Dermis blood vessel endothelial cell (primary cell): ENCODE measurements around the gene SLC25A53. TPM values are rescaled to one million over a fixed set of nuclear protein-coding genes. Genes with fewer than 3 reads are reported as not detected.
A peak's percentile ranks its signal among the peaks of the same experiment; 100 is the strongest.
"Not testable (repeated sequence)": the region's sequence is repeated elsewhere in the genome, so short reads cannot be mapped to it uniquely, and the experiment has no call there.

Source experiments
- DNase-seq: peaks from one replicate; pipeline ENCODE4 v3.0.0; 2010
- total RNA-seq: library from RNA; depleted of rRNA; stranded (reverse); fragments of >200 nt; gene quantifications from 2 replicates; pipeline ENCODE4 v1.2.3, GENCODE V29; 2014

SLC25A53 gene
- total RNA-seq, 1 donor from 2014 or later, result 5.3 TPM

DNA sequence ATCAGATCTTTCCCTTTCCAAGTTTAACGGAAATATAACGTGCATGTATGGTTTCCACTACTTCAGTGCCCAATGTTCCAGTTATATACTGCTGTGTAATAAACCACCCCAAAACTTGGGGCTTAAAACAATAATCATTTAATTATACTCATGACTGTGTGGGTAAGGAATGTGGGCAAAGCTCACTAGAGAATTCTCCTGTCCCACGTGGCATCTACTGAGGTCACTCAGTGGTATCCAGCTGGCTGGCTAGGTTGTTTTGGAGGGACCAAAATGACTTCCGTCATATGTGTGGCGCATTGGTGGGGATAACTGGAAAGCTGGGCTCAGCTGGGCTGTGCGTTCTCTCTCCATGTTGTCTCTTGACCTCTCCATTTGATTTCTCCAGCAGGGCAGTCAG, 26.0 kb downstream of the SLC25A53 start:
- DNase-seq, result no peak

DNA sequence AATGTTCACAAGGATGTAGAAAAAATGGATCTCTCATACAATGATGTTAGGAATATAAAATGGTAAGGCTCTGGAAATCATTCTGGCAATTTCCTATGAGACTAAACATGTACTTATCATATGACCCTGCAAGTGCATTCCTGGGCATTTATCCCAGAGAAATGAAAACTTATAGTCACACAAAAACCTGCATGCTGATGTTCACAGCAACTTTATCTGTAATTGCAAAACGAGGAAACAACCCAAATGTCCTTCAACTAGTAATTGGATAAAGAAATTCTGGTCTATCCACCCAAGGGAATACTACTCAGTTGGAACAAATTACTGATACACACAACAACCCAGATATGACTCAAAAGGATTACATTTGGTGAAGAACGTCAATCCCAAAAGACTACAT, 30.0 kb downstream of the SLC25A53 start:
- DNase-seq, result no peak

DNA sequence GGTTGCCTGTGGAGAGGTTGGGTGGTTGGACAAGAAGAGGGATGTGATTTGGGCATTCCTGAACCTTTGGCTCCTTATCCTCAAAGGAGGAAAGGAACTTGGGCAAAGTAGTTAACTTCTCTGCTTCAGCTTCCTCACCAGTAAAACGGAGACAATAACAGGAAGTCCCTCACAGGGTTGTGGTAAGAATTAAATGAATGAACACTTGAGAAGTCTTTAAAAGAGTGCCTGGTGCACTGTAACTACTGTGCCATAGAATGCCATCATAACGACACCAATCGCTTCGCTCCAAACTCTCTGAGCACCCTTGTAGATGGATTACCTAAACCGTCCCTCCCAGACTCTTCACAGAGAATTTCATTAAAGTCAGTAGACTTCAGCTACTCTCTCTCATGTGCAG, 34.0 kb downstream of the SLC25A53 start:
- DNase-seq, result peak; percentile 38

DNA sequence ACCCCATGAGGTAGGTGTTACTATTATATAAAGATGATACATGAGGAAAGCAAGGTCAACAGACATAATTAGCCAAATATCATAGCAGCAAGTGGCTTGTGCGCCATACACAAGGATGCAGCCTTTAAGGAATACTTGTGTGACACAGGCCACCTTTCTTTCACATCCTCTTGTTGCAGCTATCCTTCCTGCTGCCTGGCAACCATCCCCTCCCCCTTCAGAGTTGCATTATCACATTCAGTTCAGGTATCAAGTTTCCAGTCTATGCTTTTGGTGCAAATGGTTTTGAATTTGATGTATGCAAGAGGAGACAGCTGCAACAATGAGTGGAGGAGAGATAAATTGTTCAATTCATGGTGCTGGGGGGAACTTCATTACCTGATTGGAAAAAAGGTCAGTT, 38.0 kb downstream of the SLC25A53 start:
- no peak for DNase-seq

DNA sequence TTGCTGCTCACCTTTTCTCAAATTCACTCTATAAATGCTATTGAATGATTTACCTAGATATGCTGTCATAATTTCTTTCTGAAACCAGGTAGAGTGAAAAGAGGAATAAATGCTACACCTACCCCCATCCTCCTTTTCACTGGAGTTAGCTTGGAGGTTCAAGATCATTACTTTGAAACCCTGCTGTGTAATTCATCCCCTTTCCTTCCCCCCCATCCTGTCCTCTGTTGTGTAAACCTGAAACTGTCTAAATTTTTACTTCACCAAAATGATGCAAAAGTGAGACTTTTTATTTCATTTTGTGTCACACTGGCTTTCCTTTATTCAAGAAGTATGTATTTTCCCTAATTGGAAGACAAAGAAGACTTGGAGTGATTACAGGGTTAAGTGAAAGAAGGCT, 39.0 kb downstream of the SLC25A53 start:
- DNase-seq, result no peak

DNA sequence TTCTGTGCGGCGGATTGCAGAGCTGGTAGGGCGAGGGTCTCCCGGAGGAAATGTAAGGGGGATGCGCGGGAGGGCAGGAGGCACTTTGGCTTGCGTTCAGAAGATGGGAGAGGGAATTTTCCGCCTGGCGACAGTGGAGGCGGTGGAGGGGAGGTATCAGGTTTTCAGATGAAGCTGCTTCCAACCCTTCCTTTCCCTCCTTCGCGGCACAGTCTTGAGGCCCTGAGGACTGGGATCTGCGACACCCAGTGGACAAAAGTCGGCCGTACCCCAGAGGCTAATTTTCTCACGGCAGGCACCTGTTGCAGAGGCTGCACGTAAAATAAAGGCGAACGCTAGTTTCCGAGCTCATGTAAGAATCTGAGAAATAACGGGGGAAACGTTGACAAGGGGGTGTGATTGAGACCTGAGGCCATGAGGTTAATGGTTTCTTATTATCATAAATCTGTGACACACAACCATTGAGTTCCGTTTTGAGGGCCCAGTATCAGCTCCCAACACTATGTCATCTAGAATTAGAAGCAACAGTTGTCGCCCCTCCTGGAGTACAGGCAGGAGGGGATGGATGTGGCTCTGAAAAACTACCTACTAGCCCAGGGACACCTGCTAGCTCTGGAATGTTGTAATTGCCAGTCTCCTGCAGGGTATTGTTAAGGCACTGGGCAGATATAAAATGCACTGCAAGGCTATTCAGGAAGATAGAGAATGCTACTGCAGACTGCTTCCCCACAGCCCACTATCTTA, 43.4 kb downstream of the SLC25A53 start:
- peak; percentile 65 for DNase-seq

DNA sequence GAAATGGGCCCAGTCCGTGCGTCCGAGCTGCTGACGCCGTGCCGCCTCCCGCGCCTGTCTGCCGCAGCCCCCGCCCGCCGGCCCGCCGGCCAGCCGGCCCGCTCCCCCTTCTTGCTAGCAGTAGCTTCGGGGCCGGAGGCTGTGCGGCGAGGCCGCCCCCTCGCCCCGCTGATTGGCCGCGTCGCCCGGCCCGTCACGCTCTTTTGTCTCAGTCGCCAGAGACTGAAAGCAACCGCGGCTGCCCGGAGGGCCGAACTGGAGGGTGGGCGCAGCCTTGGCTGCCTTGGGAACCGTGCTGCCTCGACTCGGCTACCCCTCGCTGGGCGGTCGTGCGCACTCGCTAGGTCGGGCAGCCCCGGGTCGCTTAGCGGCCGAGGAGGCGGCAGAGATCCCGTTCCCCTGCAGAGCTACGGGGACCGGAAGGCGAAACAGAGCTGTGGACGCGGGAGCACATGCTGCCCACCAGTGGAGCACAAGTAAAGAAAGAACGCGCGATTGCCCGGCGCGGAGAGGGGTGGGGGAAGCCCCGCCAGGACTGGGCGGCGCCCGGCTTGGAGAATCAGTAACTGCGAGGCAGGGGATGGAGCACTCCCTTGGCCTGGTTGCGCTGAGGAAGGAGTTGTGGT, 44.4 kb downstream of the SLC25A53 start, which contains the start of gene ZCCHC18:
Gene ZCCHC18 (plus strand): TSS at position 198 of the 626 bp plus-strand sequence. CDS start 1,589 bp downstream, outside the sequence.
- DNase-seq, result peak; percentile 71

DNA sequence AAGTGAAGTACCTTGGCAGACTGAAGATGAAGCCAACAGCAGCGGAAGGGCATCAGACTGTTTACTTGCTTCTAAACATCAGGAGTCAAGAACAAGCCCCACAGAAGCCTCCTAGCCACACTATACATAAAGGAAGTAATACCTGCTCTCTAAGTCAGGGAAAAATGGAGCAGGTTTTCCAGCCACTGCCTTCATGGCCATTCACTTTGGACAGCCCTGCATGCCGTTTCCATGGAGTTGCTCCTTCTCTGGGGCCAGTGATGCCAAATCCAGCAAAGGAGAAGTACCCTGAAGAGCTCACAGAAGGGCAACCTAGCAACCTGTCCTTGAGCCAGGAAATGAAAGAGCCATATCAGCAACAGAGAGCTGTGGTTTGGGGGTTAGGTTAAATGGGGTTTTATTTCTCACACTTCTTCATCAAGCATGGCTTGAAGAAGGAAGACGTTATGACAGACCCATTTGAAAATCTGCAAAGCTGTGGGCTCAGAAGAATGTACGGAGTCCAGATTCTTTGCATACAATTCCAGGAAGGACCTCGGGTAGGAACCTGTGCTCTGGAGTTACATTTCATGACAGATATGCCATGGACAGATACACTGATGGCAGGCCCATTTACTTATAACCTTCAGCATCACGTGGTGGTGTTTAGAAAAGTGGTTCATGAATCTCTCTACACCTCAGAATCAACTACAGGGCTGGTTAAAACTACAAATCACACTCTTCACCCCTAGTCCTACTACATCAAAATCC, 46.1 kb downstream of the SLC25A53 start:
- not testable (repeated sequence) for DNase-seq

DNA sequence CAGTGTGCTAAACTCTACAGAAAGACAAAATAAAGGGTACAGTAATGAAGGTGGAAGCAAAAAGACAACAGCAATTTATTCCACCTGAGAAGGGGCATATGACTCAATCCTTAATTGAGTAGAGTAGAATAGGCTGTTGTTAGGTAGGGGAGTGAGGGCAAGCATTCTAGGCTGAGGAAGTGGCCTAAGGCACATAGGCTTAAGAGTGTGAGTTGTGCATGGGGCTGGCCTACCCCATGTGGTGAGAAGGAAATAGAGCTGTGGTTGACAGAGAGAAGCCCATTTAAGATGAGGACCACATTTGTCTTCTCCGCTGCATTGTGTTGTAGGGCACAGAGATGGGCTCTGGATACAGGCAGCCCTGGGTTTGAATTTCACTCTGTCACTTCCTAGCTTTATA, 47.9 kb downstream of the SLC25A53 start:
- no peak for DNase-seq

DNA sequence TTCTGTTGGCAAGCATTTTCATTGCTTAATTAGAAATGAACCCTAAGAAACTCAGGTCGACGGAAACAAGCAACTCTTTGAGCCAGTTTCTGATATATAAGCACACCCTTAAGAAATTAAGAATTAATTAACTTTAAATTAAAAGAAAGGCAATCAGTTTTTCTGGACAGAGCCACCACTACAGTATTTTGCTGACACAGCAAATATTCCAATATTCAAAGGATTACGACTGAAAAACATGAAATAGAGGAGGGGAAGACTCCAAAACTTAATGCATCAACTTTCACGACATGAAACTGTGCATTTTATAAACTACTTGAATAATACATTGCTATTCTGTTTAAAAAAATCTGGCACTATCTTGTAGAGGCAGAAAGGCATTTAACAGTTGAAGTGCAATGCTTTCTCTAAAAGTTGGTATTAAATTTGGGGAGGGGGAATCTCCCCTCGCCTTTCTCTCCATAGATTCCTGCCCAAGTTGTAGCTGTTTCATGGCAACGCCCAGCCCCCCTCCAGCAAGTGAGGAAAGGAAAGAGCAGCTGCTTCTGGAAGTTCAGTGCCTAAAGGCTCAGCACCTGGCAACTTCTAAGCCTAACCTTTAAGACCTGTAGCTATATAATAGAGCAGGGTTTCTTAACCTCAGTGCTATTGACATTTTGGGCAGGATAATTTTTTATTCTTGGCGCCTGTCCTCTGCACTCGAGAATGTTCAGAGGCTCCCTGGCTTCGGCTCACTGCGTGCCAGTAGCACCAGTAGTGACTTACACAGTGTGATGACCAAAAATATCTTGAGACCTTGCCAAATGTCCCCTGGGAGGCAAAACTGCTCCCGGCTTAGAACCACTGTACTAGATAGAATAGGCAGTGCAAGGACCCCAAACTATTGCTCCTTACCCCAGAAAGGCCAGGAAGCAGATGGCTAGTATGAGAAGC, 51.2 kb downstream of the SLC25A53 start:
- DNase-seq, result no peak

DNA sequence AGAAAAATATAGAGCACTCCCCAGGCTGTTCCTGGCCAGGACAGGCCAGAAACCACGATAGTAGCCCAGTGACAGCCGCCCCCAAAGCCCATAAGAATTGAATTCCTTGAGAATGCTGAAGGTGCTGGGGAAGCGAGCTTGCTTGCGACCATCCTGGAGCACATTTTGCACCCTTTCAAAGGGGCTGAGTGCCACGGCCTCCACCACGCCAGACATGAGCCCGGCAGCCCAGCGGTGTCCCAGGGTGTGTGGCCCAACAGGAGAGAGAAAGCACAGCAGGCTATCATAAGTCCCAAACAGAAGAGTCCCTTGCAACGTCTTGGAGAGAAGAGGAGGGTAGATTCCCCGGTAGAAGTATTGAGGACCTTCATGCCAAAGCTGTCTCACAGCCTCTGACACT, 52.1 kb downstream of the SLC25A53 start:
- no peak for DNase-seq

DNA sequence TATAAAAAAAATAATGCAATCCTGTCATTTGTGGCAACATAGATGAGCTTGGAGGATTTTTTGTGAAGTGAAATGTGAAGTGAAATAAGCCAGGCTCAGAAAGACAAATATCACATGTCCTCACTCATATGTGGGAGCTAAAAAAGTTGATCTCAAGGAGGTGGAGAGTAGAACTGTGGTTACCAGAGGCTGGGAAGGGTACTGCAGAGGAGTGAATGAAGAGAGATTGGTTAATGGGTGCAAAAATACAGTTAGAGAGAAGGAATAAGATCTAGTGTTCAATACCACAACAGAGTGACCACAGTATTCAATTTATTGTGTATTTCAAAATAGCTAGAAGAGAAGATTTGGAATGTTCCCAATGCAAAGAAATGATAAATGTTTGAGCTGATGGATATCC, 57.9 kb downstream of the SLC25A53 start:
- DNase-seq, result no peak

DNA sequence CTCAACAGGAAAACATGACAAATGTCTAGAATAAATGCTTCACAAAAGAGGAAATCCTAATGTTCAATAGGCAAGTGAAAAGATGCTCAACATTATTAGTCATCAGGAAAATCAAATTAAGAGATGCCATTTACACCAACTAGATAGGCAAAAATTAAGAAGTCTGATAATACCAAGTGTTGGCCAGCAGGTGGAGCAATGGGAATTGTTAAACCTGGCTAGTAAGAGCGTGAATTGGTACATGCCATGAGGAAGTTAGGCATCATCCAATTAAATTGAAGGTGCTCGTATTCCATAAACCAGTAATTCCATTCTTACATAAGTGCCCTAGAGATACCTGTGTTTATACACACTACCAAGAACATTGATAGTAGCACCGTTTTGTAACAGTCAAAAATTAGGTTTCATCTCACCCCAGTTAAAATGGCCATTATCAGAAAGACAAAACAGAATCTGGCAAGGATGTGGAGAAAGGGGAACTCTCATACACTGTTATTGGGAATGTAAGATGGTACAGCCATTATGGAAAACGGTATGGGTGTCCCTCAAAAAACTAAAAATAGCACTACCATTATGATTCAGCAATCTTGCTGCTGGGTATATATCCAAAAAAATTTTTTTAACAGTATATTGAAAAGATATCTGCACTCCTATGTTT, 58.5 kb downstream of the SLC25A53 start:
- DNase-seq, result peak; percentile 84

DNA sequence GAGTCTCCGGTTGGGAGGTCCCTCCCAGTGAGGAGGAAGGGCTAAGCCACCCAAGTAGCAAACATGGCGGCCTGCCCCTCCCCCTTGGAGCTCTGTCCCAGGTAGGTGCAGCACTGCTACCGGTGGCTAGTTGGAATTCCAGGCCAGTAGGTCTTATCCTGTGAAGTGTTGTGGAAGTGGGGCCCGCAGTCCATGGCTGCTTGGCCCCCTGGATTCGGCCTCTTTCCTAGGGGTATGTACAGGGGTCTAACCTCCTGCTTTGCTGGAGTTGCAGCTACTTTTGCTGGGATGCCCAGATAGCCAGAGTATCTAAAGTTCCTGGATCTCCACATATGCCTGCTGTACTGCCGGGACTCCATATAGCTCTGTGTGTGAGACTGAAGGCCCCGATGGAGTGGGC, 70.9 kb downstream of the SLC25A53 start:
- DNase-seq, result no peak

DNA sequence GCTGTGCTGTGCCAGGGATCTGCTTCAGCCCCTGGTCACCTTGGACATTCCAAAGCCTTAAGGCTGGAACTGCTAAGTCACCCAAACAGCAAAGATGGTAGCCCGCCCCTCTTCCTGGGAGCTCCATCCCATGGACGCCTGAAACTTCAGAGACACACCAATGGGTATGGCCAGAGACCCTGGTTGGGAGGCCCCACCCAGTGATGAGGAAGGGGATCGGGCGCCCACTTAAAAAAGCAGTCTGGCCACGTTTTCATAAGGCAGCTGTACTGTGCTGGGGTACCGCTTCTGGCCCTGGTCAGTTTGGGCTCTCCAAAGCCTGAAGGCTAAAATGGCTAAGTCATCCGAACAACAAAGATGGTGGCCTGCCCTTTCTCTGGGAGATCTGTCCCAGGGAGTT, 71.3 kb downstream of the SLC25A53 start:
- no peak for DNase-seq

DNA sequence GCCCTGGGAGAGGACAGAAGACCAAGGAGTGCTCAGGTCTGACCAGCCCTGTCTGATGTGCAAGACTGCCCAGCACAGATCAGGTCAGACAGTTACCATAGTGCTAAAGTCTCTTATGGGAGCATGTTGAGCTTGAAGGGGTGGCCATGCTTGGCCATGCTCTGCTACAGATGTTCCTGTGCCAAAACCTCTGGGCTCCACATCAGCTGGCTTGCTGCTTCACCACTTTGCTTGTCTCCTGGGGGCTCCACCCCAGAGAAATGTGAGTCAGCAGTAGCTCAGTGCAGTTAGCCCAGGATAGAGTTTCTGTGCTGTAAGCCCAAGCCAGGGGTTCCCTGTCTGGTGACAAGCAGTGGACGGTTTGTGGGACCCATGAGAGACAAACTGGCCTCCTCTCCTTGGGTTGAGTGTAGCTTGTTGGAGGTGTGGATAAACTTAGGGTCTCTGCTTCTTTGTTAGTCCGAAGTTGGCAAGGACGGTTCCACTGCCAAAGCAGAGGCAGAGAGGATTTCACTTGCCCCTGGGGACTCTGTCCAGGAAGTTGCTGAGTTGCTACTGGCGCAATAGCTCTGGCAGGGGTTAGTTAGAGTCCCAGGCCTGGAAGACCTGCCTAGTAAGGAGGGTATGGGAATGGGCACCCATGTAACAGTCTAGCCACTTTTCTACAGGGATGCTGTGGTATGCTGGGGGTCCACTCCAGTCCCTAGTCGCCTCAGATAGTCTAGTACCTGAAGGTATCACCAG, 72.1 kb downstream of the SLC25A53 start:
- no peak for DNase-seq

DNA sequence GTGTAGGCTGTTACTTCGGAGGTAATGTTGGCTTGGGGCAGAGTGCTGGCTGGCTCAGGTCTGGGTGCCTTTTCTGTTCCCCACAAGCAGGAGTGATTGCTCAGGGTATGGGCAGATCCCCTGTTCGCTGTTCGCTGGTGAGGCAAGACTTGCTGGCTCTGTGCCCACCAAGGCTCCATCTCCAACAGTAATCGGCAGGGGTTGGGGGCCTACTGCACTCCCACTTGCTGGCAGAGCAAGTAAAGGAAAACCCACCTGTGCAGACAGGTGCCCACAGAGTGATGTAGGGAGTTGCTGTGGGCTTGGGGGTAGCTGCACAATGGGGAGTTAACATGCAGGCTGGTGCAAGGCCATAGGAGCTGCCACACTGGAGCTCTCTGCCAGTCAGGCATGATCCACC, 72.7 kb downstream of the SLC25A53 start:
- no peak for DNase-seq

DNA sequence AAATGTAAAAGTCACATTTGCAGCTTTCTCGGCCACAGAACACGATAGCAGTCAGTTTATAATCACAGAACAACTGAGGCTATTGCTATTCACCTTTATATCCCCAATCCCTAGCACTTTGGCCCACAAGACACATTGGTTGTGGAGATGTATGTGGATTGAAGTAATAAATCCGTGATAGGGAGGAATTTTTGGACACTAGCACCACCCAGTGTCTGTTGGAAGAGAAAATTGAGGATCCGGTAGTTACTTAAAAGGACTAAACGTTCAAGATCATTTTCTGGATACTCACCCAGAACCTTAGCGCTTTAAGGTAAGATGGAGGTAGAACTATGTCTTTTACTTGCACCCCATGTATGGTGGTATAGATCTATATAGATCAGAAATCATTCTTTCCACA, 79.0 kb downstream of the SLC25A53 start:
- not testable (repeated sequence) for DNase-seq

DNA sequence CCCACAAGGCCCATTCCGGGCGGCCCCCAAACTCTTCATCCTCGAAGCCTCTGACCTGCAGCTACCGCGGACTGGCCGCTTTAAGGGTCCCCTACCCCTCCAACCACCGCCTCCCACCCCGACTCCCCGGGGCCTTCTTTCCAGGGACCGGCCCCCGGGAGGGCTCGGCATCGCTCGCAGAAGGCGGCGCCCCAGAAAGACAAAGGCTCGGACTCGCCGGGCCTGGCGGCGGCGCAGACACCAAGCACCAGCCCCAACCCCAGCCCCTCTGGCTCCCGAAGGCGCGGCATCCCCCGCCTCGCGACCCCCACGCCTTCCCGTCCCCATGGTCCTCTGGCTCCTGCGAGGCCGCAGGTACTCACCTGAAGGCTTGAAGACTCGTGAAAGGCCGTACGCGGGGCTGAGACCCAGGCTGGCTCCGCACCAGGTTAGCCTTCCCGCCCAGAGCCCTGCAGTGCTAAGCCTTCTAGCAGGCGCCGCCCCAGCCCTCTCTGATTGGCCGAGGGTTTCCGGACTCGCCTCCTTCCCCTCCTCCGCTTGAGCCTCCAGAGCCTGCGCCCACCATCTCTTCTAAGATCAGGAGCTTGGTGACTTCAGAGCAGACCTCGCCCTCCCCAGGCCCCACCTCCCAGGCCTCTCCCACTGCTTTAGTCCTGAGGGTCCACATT, 80.9 kb downstream of the SLC25A53 start, which contains the start of gene TMSB15C:
Gene TMSB15C (minus strand): TSS at position 459 of the 668 bp plus-strand sequence.
- not testable (repeated sequence) for DNase-seq

DNA sequence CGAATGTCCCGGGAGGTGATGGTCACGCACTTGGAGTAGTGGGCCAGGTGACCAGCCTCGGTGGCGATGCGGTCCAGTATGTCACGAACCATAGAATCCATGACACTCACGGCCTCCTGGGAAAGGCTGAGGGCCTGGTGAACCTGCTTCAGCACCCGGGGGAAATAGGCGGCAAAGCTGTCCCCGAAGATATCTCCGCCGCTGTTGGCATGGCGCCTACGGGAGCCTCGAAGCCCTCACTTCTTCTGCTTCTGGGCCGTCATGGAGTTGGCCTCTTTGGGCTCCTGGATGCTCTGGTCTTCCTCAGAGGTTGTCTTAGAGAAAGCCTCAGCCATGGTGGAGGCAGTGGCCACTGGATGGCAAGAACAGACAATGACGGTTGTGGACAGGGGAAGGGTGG, 94.2 kb downstream of the SLC25A53 start:
- DNase-seq, result not testable (repeated sequence)
